ENCODE measurements around the gene NKAIN4. TPM values are rescaled to one million over a fixed set of nuclear protein-coding genes. Genes with fewer than 3 reads are reported as not detected.
A peak's percentile ranks its signal among the peaks of the same experiment; 100 is the strongest.

NKAIN4 gene
- total RNA-seq, 1 donor from 2014 or later: not detected

DNA sequence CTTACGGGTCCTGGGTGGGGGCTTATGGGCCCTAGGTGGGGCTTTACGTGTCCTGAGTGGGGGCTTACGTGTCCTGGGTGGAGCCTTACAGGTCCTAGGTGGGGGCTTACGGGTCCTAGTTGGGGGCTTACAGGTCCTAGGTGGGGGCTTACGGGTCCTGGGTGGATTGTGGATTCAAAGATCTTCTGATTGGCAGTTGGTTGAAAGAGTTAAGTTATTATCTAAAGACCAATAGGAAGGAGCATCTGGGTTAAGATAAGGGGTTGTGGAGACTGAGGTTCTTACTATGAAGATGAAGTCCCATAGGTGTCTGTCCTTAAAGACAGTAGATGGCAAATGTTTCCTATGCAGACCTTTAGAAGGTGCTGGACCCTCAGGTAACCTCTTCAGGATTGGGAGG lies 27.0 kb downstream of the NKAIN4 start:
- DNase-seq: no peak
- TF ChIP-seq, protein P1, sequence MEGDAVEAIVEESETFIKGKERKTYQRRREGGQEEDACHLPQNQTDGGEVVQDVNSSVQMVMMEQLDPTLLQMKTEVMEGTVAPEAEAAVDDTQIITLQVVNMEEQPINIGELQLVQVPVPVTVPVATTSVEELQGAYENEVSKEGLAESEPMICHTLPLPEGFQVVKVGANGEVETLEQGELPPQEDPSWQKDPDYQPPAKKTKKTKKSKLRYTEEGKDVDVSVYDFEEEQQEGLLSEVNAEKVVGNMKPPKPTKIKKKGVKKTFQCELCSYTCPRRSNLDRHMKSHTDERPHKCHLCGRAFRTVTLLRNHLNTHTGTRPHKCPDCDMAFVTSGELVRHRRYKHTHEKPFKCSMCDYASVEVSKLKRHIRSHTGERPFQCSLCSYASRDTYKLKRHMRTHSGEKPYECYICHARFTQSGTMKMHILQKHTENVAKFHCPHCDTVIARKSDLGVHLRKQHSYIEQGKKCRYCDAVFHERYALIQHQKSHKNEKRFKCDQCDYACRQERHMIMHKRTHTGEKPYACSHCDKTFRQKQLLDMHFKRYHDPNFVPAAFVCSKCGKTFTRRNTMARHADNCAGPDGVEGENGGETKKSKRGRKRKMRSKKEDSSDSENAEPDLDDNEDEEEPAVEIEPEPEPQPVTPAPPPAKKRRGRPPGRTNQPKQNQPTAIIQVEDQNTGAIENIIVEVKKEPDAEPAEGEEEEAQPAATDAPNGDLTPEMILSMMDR (IDR thresholded peaks at IDR 0.05): no peak
- peaks cover 46% of the 10 kb centered on the region for H3K27me3 ChIP-seq
- H3K4me3 ChIP-seq: no peak overlapping the region
- intact Hi-C loops (cut with DNase I): no loop called here
- ATAC-seq: no peak
- no peaks in the 10 kb centered on the region for H3K4me1 ChIP-seq
- H3K27ac ChIP-seq: no peak overlapping the region
- H3K36me3 ChIP-seq: no peaks in the 10 kb centered on the region
- no peaks in the 10 kb centered on the region for H3K9me3 ChIP-seq

DNA sequence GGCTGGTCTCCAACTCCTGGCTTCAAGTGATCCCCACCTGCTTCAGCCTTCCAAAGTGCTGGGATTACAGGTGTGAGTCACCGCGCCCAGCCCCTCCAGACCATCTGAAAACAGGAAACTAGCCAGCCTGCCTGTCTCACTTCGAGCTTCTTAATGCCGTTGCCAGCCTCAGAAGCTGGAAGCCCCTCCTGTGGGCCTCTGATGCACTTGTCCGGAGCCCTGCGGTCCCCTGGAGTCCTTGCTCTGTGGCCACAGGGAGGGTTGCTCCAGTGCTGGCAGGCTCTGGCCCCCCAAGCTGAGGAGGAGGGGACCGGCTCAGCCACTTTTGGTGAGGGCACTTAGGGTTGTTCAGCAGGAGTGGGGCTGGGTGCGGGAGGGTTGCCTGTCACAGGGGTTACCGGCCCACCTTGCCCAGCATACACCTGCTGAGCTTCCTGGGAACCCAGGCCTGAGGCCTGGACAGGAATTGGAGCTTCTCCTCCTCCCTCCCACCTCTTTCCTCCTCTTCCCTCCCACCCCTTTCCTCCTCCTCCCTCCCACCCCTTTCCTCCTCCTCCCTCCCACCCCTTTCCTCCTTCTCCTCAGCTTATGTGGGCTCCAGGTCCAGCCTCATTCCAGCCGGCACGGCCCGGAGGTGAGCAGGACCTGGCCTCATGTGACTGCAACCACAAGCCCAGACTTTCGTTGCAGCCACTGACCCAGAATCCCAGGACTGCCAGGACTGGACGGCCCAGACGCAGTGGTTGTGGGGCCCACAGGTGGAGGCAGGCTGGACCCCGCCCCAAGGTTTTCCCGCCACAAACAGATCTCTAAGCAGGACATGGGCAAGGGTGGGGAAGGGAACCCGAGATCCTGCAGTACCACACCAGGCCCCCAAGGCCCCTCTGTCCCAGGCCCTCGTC lies 28.0 kb downstream of the NKAIN4 start:
- DNase-seq (no peak), ATAC-seq (no peak)
- no peak overlapping the region for H3K27ac ChIP-seq
- H3K9me3 ChIP-seq: no peaks in the 10 kb centered on the region
- intact Hi-C loops (cut with DNase I): no loop called here
- H3K4me3 ChIP-seq: no peak overlapping the region
- H3K27me3 ChIP-seq: peaks cover 39% of the 10 kb centered on the region
- no peaks in the 10 kb centered on the region for H3K36me3 ChIP-seq
- H3K4me1 ChIP-seq: no peaks in the 10 kb centered on the region
- TF ChIP-seq, protein P1 (IDR thresholded peaks at IDR 0.05): no peak

DNA sequence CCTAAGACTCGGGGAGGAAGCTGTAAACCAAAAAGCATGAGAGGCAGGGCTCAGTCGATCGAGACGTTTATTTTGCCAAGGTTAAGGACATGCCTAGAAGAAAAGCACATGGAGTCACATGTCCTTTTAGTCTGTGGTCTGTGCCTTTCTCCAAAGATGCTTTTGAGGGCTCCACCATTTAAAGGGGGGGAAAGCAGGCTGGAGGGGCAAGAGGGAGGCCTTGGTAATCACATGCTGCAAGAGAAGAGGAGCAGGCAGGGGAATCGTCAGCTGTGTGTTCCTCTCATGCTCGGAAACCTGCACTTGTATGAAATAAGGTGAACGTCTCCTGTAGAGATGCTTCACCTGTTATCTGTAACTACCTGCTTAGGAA lies 29.2 kb downstream of the NKAIN4 start:
- no peaks in the 10 kb centered on the region for H3K4me1 ChIP-seq
- intact Hi-C loops (cut with DNase I): no loop called here
- H3K36me3 ChIP-seq: no peaks in the 10 kb centered on the region
- DNase-seq: no peak
- H3K27ac ChIP-seq: no peak overlapping the region
- TF ChIP-seq, protein P1 (IDR thresholded peaks at IDR 0.05): no peak
- no peak overlapping the region for H3K4me3 ChIP-seq
- ATAC-seq: no peak
- H3K27me3 ChIP-seq: peaks cover 26% of the 10 kb centered on the region
- H3K9me3 ChIP-seq: no peaks in the 10 kb centered on the region

DNA sequence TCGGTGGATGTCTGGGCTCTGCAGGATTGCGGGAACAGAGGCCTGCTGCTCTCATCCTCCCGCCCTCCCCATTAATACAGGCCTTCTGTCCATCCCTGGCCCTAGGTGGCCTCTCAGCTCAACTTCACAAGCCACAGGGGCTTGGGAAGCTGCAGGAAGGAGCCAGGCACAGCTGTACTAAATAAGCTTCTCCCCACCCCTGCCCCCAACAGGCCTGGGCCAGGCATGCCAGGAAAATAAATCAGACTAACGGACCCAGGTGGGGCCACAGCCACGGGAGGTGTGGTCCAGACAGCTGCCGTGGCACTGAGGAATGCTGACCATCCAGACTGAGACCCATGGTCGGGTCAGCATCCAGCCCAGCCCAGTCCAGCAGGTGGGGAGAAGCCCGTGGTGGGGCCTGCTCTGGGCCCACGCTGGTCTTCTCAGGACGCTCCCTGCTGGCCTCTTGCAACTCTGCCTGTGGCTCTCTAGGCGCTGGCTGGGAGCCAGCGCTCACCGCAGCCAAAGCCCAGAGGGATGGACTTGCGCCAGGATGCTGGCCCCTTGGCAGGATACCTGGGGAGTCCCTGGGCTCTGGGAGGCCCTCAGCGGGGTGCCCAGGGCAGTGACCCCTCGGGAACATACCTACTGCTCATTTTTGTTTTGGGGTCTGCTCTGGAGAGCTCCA lies 29.7 kb downstream of the NKAIN4 start:
- no peaks in the 10 kb centered on the region for H3K9me3 ChIP-seq
- ATAC-seq (peak; percentile 41), DNase-seq (peak; percentile 78)
- H3K36me3 ChIP-seq: no peaks in the 10 kb centered on the region
- peaks cover 23% of the 10 kb centered on the region for H3K27me3 ChIP-seq
- no peaks in the 10 kb centered on the region for H3K4me1 ChIP-seq
- intact Hi-C loops (cut with DNase I): no loop called here
- TF ChIP-seq, protein P1 (IDR thresholded peaks at IDR 0.05): peak; percentile 10
- no peak overlapping the region for H3K27ac ChIP-seq
- H3K4me3 ChIP-seq: no peak overlapping the region

DNA sequence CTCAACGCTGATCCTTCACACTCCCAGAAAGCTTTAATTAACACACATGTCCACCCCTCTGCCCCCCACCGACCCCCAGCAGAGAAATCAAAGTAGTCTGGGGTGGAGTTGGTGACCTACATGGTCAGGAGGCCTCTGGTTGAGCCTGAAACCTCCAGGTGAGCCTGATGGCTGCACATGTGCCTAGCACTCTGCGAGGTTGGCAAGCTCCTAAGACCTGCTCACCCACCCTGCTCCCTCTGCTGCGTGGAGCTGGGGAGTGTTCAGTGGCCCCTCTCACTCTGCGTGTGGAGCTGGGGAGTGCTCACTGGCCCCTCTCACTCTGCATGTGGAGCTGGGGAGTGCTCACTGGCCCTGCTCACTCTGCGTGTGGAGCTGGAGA lies 30.4 kb downstream of the NKAIN4 start:
- no peak overlapping the region for H3K4me3 ChIP-seq
- no peaks in the 10 kb centered on the region for H3K4me1 ChIP-seq
- ATAC-seq (no peak), DNase-seq (no peak)
- TF ChIP-seq, protein P1 (IDR thresholded peaks at IDR 0.05): no peak
- no peak overlapping the region for H3K27ac ChIP-seq
- no peaks in the 10 kb centered on the region for H3K36me3 ChIP-seq
- peaks cover 15% of the 10 kb centered on the region for H3K27me3 ChIP-seq
- intact Hi-C loops (cut with DNase I): no loop called here
- H3K9me3 ChIP-seq: no peaks in the 10 kb centered on the region
